GM12801 (cell line): Measurements from ENCODE around the gene HEMGN.

Experiments used
- TF ChIP-seq, protein P1 (sequence below): IDR thresholded peaks from one replicate; pipeline ENCODE4 v1.5.1; 2011; ENCODE audit warnings: control low read depth; ENCODE audit not compliant: insufficient read length; ENCODE audit errors: extremely low read depth

The HEMGN gene

DNA sequence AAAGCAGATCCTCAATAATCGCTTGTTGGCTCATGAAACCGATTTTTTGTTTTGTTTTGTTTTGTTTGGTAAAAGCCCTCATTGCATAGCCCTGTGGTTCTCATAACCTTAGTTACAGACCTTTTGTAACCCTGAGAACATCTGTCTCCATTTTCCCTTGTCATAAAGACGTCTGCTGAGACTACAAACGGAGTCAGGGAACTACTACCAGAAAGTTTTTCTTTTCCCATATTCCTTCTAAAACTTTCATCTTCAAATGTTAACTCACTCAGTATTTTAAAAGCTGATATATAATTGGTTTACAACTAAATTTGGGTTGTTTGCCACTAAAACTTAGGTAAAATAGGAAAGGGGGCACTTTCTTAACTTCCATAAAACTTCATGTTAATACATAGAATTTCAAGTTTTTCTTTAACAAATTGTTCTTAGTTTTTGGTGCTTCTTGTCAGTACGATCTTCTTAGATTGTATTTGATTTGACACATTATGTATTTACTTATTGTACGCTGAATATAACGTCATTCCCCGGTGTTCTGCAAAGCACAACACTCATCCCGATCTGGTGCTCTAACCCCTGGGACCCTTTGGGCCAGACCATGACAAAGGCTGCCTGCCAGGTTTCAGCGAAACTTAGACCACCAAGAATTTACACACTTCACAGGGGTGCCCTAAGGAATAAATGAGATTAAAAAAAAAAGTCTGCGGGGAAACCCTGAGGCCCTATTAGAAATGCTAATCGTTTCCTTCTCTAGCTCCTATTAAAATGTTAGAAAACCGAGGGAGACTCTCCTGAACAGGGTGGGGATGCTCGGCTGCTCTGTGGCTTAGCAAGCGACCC lies 44.1 kb upstream of the HEMGN start:
- TF ChIP-seq, protein P1, sequence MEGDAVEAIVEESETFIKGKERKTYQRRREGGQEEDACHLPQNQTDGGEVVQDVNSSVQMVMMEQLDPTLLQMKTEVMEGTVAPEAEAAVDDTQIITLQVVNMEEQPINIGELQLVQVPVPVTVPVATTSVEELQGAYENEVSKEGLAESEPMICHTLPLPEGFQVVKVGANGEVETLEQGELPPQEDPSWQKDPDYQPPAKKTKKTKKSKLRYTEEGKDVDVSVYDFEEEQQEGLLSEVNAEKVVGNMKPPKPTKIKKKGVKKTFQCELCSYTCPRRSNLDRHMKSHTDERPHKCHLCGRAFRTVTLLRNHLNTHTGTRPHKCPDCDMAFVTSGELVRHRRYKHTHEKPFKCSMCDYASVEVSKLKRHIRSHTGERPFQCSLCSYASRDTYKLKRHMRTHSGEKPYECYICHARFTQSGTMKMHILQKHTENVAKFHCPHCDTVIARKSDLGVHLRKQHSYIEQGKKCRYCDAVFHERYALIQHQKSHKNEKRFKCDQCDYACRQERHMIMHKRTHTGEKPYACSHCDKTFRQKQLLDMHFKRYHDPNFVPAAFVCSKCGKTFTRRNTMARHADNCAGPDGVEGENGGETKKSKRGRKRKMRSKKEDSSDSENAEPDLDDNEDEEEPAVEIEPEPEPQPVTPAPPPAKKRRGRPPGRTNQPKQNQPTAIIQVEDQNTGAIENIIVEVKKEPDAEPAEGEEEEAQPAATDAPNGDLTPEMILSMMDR = no peak

DNA sequence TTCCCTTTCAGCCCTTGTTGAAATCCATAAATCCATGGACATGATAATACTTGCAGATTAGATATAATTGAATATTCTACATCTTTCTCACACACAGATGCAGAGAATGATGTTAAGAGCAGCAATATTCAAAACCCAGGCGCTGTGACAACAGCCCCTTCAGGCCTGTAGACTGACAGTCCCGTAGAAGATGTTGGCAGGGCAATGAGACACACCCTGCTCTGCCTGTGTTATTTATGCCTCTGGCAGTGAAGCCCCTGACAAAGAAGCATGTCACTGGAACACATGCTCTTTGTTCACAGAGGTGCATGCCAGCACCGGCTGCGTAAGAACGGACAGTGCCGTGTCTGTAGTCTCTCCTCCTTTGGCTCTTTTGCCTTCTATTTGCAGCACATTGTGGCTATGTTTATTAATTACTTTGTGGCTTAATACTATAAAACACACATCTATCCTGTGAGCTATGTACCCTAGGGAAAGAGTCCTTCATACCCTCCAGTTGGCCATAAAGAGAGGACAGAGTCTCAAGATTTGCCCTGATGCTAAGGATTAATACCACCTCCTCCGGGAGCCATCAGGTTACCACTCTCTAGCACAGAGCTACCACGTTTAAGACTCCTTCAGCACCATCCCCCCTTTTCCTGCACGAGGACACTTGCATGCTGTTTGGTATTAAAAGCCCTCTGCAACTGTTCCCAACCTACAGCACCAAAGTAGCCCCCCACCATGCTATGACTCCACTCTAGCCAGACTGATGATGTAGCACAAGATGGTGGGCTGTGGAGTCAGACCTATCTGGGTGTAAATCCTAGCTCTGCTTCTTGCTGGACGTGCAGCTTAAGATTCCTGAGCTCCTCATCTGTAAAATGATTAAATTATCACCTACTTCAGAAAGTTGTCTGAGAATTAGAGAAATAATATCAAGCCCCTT lies 43.2 kb upstream of the HEMGN start:
- TF ChIP-seq, protein P1 = no peak

DNA sequence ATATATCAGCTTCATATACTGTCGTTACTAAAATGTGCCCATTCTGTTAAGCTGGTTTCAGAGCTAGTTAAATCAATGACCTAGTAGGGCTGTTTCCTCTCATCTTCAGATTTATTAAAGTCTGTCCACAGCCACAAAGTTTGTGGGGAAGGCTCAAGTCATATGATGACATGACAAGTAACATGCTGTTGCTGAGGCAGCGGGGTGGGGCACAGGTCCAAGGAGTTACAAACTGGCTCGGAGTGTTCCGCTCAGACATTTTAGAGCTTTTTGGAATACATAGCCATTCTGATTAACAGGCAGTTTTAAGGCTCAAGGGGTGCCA lies 42.5 kb upstream of the HEMGN start:
- TF ChIP-seq, protein P1 = no peak

DNA sequence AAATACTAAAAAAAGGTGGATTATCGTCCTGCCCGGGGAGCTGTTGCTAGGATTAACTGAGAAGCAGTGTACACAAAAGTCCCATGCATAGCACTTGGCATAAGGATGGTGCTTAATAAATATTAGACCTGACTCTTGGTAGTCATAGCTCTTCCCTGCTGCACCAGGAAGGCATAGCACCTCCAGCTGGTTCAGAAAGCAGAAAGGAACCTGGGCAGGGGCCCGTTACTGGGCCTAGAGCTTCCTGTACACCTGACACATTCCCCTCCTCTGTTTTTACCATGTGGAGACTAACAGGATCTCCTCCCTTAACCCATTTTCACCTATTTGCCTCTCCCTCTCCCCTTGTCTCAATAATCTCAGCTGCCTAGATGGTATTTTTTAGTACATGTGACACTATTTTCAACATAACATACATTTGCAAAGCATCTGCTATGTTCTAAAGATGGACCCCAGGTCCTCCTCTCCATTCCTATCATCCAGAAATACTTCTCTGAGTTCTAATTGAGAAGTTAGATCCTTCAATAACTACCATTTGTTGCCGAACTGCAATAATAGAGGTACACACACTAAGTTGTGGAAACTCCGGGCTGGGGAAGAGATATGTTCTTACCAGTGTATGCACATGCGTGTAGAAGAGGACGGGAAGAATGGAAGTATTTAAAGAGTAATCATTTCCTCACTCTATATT lies 42.0 kb upstream of the HEMGN start:
- TF ChIP-seq, protein P1 = no peak

DNA sequence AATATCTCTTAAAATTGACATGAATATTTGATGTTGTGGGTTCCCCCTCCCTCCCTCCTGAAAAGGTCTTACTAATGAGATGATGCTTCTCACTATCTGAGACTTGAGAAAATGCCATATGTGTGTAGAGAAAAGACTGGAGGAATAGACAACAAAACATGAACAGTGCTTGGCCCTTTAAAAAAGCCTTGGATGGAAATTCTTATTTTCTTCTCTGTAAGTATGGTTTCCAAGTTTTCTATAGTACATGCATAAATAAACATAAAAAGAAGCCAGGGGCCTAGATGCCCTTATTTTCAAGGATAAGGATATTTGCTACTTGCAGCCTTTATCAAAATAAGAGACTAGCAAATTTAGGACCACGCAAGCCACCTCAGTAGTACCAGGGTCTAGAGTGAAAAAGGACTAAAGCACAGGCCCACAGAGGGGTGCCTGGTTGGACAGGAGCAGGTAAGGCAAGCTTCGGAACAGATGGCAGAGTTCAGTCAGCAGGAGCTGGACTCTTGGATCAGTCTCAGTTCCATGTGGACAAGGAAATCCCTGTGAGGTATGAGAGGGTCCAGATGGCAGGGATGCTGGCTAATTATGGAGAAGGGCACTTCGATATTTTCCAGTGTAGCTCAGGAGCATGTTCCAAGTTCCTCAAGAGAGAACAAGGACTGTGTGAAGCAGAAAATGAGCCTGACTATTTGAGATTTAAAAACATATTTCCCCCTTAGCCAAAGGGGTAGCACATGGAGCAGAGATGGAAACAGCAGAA lies 40.6 kb upstream of the HEMGN start:
- TF ChIP-seq, protein P1 = no peak

DNA sequence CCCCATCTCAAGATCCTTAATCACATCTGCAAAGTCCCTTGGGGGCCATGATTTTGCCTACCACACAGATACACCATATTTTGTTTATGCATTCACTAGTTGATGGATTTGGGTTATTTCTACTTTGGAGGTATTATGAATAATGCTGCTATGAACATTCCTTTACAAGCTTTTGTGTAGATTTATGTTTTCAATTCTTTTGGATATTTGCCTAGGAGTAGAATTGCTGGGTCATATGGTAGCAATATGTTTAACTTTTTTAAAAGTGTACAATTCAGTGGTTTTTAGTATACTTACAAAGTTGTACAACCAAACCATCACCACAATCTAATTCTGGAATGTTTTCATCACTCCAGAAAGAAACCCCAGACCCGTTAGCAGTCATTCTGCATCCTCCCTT lies 37.4 kb upstream of the HEMGN start:
- TF ChIP-seq, protein P1 = no peak
